ENCODE measurements around the gene LAMP5.

DNA sequence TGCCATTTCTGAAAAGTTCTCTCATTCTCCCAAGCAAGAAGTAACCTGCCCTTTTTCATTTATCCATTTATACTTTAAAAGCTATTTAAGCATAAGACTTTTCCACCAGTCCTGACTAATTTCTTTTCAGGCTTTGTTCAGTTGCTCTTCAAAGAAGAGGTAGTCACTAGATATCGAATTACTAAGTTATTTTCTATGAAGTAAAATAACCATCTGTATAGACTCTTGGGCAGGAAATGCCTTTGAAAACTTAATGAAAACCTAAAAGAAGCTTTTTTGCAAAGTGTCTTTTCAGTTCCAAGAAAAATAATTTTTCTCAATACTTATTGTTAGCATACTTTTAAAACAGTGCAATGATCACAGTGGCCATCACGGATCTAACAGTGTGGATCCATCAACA, 31.3 kb upstream of the LAMP5 start:
- TF ChIP-seq, protein P1, sequence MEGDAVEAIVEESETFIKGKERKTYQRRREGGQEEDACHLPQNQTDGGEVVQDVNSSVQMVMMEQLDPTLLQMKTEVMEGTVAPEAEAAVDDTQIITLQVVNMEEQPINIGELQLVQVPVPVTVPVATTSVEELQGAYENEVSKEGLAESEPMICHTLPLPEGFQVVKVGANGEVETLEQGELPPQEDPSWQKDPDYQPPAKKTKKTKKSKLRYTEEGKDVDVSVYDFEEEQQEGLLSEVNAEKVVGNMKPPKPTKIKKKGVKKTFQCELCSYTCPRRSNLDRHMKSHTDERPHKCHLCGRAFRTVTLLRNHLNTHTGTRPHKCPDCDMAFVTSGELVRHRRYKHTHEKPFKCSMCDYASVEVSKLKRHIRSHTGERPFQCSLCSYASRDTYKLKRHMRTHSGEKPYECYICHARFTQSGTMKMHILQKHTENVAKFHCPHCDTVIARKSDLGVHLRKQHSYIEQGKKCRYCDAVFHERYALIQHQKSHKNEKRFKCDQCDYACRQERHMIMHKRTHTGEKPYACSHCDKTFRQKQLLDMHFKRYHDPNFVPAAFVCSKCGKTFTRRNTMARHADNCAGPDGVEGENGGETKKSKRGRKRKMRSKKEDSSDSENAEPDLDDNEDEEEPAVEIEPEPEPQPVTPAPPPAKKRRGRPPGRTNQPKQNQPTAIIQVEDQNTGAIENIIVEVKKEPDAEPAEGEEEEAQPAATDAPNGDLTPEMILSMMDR (IDR thresholded peaks at IDR 0.05; ENCODE audit: low read depth, low read length) = no peak
- TF ChIP-seq POLR2A (IDR thresholded peaks at IDR 0.05; ENCODE audit: extremely low read depth, insufficient read length) = no peak
- TF ChIP-seq, protein P2, sequence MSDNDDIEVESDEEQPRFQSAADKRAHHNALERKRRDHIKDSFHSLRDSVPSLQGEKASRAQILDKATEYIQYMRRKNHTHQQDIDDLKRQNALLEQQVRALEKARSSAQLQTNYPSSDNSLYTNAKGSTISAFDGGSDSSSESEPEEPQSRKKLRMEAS (IDR thresholded peaks at IDR 0.05; ENCODE audit: low read depth, low read length) = no peak
- no peak for TF ChIP-seq MYC (IDR thresholded peaks at IDR 0.05; ENCODE audit: low read depth, low read length)
